Pancreas (tissue), 10 donors: ENCODE results near the gene PDE6D. TPM values are rescaled to one million over a fixed set of nuclear protein-coding genes. Genes with fewer than 3 reads are reported as not detected.

Experiments used
- ATAC-seq, 4 donors: fragments of 200-7000 bp; cut with Tn5 transposase; one replicate each; pipeline versions ENCODE4 v1.8.0 to v1.9.1; 2020; ENCODE audit warnings: mild to moderate bottlenecking in 4 of 4, moderate library complexity in 4 of 4
- DNase-seq, 6 donors: peaks; one replicate each; pipeline ENCODE4 v3.0.0-alpha.2; 2020
- FAIRE-seq: peaks from 2 replicates; lab custom pipeline; 2012; peaks lifted over from hg19 to GRCh38; lab: Jason Lieb, UNC
- H3K27ac ChIP-seq, 4 donors: fragments of 200-600 bp; sonication (generic); 1 replicate in 3 of 4; 2 replicates in 1 of 4; pipeline versions ENCODE4 v1.5.0 to v1.8.0; 2020
- H3K27me3 ChIP-seq, 4 donors: fragments of 200-600 bp; one replicate each; pipeline ENCODE4 v1.8.0; 2021
- H3K36me3 ChIP-seq, 3 donors: fragments of 200-600 bp; sonication (generic) in 1 of 3; one replicate each; pipeline versions ENCODE4 v1.5.0 to v1.8.0; 2020 to 2021
- H3K4me1 ChIP-seq, 3 donors: fragments of 200-600 bp; one replicate each; pipeline ENCODE4 v1.8.0; 2021
- H3K4me3 ChIP-seq, 4 donors: fragments of 200-600 bp; sonication (generic) in 2 of 4; one replicate each; pipeline versions ENCODE4 v1.5.0 to v1.8.0; 2020 to 2021
- H3K9me3 ChIP-seq, 4 donors: fragments of 200-600 bp; one replicate each; pipeline ENCODE4 v1.8.0; 2021
- WGBS, 2 donors: extraction: QIAGEN DNeasy Blood & Tissue Kit; methylation state at CpG; one replicate each; pipeline ENCODE4 v1.1.7; 2013; 5-methylcytosine and 5-hydroxymethylcytosine counted together
- intact Hi-C, 3 donors: fragments of 100-400 bp; cut with DNase I; formaldehyde crosslinking; loops; one replicate each; pipeline versions ENCODE4 v1.11.1 to v1.14.2; 2022
- polyA plus RNA-seq, 2 donors: library from polyadenylated mRNA; stranded (reverse); fragments of 200-250 nt; gene quantifications; one replicate each; pipeline ENCODE4 v1.2.3, GENCODE V29; 2013
- total RNA-seq, 6 donors: library from RNA; stranded (reverse); fragmentation: NEBNext Ultra II Directional in 4 of 6; extraction: Animal tissue kit (Norgen Biotek cat#: 25700) in 4 of 6; gene quantifications; one replicate each; pipeline versions ENCODE4 v1.2.1 to v1.2.4, GENCODE V29; 2021 to 2023
- TF ChIP-seq, protein P1 (sequence below), 4 donors: fragments of 200-600 bp; sonication (generic) in 3 of 4; IDR thresholded peaks; one replicate each; pipeline versions ENCODE4 v1.5.0 to v1.8.0; 2021; ENCODE audit warnings: antibody characterized with exemption in 4 of 4
- donor health status: healthy with polysubstance abuse.
- donor health status: DM: no; HTN: no; CAD: no; lungs with moderate emphysema.
- donor health status: DM: no; HTN: no; CAD: no.
- donor health status: control.
- donor health status: control.
- donor health status: Bipolar disorder and iron deficiency.
- donor health status: DM: yes; HTN: yes; CAD: no.
- donor health status: DM: no; HTN: no; CAD: no.
- donor health status: DM: no; HTN: no; CAD: no.
- donor health status: DM: yes; HTN: yes; CAD: no.

PDE6D gene
- total and polyA plus RNA-seq, 8 donors = 5.6 to 14.0 (median 7.6) TPM

DNA sequence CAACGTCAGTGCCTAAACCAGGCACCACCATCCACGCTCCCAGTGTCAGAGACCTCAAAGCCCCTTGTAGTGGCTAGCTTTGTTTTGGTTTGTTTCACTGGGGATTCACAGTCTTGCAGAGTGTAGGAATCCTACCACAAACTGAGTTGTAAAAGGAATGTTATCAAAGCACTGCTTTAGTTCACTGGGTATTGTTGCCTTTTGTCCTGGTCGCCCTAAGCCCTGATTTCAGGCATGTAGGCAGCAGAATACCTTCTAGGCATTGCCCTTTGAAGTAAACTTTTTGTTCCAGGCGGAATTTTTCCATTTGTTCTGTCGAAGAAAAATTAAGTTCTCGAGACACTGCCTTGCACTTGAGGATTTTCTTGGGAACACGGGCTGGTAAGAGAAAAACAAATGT is 43.3 kb downstream of the PDE6D start:
- H3K36me3 ChIP-seq = peaks cover 0 to 12% (median 0%) of the 10 kb centered on the region in 3 donors
- H3K4me3 ChIP-seq = no peak overlapping the region
- no peak overlapping the region for H3K27ac ChIP-seq
- WGBS, 2 donors = 85 to 90% methylated on average over 7 of the region's 7 CpGs
- no peaks in the 10 kb centered on the region for H3K4me1 ChIP-seq
- no peak for ATAC-seq
- intact Hi-C loops = no loop called here
- TF ChIP-seq, protein P1, sequence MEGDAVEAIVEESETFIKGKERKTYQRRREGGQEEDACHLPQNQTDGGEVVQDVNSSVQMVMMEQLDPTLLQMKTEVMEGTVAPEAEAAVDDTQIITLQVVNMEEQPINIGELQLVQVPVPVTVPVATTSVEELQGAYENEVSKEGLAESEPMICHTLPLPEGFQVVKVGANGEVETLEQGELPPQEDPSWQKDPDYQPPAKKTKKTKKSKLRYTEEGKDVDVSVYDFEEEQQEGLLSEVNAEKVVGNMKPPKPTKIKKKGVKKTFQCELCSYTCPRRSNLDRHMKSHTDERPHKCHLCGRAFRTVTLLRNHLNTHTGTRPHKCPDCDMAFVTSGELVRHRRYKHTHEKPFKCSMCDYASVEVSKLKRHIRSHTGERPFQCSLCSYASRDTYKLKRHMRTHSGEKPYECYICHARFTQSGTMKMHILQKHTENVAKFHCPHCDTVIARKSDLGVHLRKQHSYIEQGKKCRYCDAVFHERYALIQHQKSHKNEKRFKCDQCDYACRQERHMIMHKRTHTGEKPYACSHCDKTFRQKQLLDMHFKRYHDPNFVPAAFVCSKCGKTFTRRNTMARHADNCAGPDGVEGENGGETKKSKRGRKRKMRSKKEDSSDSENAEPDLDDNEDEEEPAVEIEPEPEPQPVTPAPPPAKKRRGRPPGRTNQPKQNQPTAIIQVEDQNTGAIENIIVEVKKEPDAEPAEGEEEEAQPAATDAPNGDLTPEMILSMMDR (IDR thresholded peaks at IDR 0.05) = no peak
- no peak for DNase-seq
- H3K9me3 ChIP-seq = no peaks in the 10 kb centered on the region
- FAIRE-seq = no peak
- H3K27me3 ChIP-seq = no peaks in the 10 kb centered on the region

DNA sequence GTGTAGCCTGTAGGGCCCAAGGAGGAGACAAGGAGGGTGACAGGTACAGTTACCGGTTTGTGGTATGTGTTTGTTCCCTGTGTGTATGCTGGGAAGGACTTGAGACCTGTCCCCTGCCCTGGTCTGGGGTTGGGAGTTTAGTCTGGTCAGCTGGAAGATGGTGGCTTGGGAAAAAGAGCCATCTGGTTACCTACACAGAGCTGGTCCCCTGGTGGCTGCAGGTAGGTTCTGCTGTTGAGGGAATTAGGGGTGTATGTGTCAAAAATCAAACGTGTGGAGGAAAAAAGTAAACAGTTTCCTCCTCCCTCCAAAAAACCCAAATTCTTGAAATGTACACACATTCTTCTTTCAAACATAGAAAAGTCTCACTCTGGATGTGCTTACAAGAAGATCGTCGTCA is 48.5 kb downstream of the PDE6D start:
- DNase-seq (no peak), FAIRE-seq (no peak), ATAC-seq (no peak)
- Histone ChIP-seq H3K4me3 (no peak overlapping the region), H3K4me1 (no peaks in the 10 kb centered on the region), H3K27ac (no peak overlapping the region), H3K36me3 (peaks cover 0 to 16% (median 0%) of the 10 kb centered on the region in 3 donors), H3K9me3 (no peaks in the 10 kb centered on the region), H3K27me3 (no peaks in the 10 kb centered on the region)
- intact Hi-C loops = no loop called here
- WGBS, 2 donors = 79 to 82% methylated on average over 4 of the region's 4 CpGs
- TF ChIP-seq, protein P1 (IDR thresholded peaks at IDR 0.05) = no peak

DNA sequence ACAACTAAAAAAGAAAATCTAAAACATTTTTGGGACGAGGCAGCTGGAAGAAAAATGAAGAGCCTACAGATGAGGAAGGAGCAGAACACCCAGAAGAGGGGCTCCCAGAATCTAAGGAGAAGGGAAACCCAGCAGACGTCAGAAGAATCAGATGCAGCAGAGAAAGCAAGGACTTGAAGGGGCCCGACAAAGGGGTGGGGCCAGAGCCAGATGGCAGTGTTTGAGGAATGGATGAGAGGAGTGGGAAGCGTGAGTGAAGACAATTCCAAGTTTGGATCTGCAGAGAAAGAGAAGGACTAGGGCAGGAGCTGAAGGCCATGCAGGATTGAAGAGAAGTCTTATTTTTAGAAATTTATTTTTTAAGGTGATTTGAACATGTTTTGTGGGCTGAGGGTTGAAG is 53.5 kb downstream of the PDE6D start:
- DNase-seq (no peak), FAIRE-seq (no peak), ATAC-seq (no peak)
- Histone ChIP-seq H3K36me3 (peaks cover 0 to 5% (median 0%) of the 10 kb centered on the region in 3 donors), H3K4me1 (no peaks in the 10 kb centered on the region), H3K27ac (no peak overlapping the region), H3K27me3 (no peaks in the 10 kb centered on the region), H3K9me3 (no peaks in the 10 kb centered on the region), H3K4me3 (no peak overlapping the region)
- TF ChIP-seq, protein P1 (IDR thresholded peaks at IDR 0.05) = no peak
- intact Hi-C loops = loop anchor here in 1 of 3 donors (10.0 kb wide), 1 partner anchor 113 kb away; no protein-coding TSS in a partner anchor
- 70 to 75% methylated on average over 4 of the region's 4 CpGs for WGBS, 2 donors

DNA sequence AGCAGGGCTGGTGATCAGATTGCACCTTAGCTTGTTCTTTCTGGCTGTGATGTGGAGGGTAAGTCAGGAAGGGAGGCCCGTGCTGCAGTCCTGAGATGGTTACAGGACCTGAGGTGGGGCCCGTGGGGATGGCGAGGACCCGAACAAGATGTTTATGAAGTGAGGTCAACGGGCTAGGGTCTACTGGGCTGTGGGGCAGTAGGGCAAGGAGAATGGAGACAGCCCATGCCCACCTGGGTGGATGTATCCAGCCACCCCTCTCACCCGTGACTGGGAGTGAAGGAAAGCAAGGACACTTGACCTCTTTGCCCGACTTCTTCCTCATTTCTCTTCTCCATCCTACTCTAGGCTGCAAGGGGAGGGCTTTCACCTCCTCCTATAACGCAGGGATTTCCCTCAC is 54.8 kb downstream of the PDE6D start:
- no peak overlapping the region for H3K27ac ChIP-seq
- TF ChIP-seq, protein P1 (IDR thresholded peaks at IDR 0.05) = no peak
- no peaks in the 10 kb centered on the region for H3K9me3 ChIP-seq
- no peaks in the 10 kb centered on the region for H3K4me1 ChIP-seq
- intact Hi-C loops = loop anchor here in 1 of 3 donors (10.0 kb wide), 1 partner anchor 111 kb away; no protein-coding TSS in a partner anchor
- DNase-seq (no peak), ATAC-seq (no peak), FAIRE-seq (no peak)
- H3K4me3 ChIP-seq = no peak overlapping the region
- 72 to 74% methylated on average over 8 of the region's 8 CpGs for WGBS, 2 donors
- no peaks in the 10 kb centered on the region for H3K27me3 ChIP-seq
- no peaks in the 10 kb centered on the region for H3K36me3 ChIP-seq

DNA sequence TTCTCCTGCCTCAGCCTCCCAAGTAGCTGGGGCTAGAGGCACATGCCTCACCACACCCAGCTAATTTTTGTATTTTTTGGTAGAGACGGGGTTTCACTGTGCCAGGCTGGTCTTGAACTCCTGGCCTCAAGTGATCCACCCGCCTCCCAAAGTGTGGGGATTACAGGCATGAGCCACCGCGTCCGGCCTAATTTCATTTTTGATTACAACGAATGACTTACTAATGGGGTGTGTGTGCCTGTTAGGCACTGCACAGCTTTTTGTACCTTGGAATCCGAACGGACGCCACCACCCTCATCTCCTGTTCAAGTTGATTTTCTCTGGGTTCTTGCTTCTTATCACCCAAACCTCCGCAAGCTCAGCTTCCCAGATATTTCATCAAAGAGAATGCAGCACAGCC is 55.6 kb downstream of the PDE6D start:
- DNase-seq (no peak), FAIRE-seq (no peak)
- TF ChIP-seq, protein P1 (IDR thresholded peaks at IDR 0.05) = no peak

More for the DNA sequence above, 55.6 kb downstream of the PDE6D start:
- ATAC-seq = no peak
- no peaks in the 10 kb centered on the region for H3K4me1 ChIP-seq
- no peaks in the 10 kb centered on the region for H3K36me3 ChIP-seq
- H3K27ac ChIP-seq = no peak overlapping the region
- H3K27me3 ChIP-seq = no peaks in the 10 kb centered on the region
- H3K9me3 ChIP-seq = no peaks in the 10 kb centered on the region
- no peak overlapping the region for H3K4me3 ChIP-seq
- intact Hi-C loops = loop anchor here in 1 of 3 donors (10.0 kb wide), 1 partner anchor 111 kb away; no protein-coding TSS in a partner anchor
- 55 to 73% methylated on average over 10 of the region's 10 CpGs for WGBS, 2 donors
